Endothelial cell of umbilical vein (primary cell): ENCODE data around the gene IFI35. TPM values are rescaled to one million over a fixed set of nuclear protein-coding genes. Genes with fewer than 3 reads are reported as not detected.

ENCODE experiments used
- BruUV-seq: library from RNA; stranded (reverse); fragments of 400-500 nt; replicated peaks from 2 replicates; lab custom pipeline; 2021; lab: Mats Ljungman, UMichigan
- CTCF ChIA-PET: fragments of 300-600, 350-600 bp; sonication (Branson Sonifier 250); formaldehyde crosslinking; loops from one replicate; lab custom pipeline; 2021; ENCODE audit warnings: antibody characterized with exemption, inconsistent platforms; lab: Charles Lee
- POLR2A ChIA-PET: fragments of 300-600, 350-600 bp; sonication (Branson Sonifier 250); formaldehyde crosslinking; loops from one replicate; lab custom pipeline; 2021; ENCODE audit warnings: antibody characterized with exemption, inconsistent platforms; lab: Charles Lee
- DNase-seq: peaks from one replicate; pipeline ENCODE4 v3.0.0-alpha.2; 2011; ENCODE audit warnings: low read depth, low spot score
- FAIRE-seq: peaks from 2 replicates; lab custom pipeline; 2011; peaks lifted over from hg19 to GRCh38; lab: Jason Lieb, UNC
- H2AFZ ChIP-seq: 2 replicates; pipeline ENCODE4 v1.6.0; 2012; ENCODE audit warnings: low read depth, low read length, control low read depth, inconsistent platforms
- H3K27ac ChIP-seq: 2 replicates; pipeline ENCODE4 v1.5.1; 2011; ENCODE audit warnings: low read depth, mild to moderate bottlenecking, control low read depth, low read length, moderate library complexity; ENCODE audit not compliant: insufficient read depth
- H3K27me3 ChIP-seq, 2 experiments: 2 replicates each; pipeline versions ENCODE4 v1.6.0 to v1.6.1; 2011; ENCODE audit warnings: low read length in 2 of 2, mixed read lengths in 1 of 2; ENCODE audit not compliant: control insufficient read depth in 2 of 2, insufficient read depth in 2 of 2
- H3K36me3 ChIP-seq, 2 experiments: 2 replicates in 1 of 2; 3 replicates in 1 of 2; pipeline ENCODE4 v1.5.1; 2011; ENCODE audit warnings: low read length in 2 of 2, mild to moderate bottlenecking in 1 of 2, moderate library complexity in 1 of 2; ENCODE audit not compliant: control insufficient read depth in 2 of 2, insufficient read depth in 2 of 2; ENCODE audit errors: extremely low read depth in 1 of 2
- H3K4me1 ChIP-seq: 3 replicates; pipeline ENCODE4 v1.5.1; 2011; ENCODE audit warnings: mild to moderate bottlenecking, low read length; ENCODE audit not compliant: control insufficient read depth, insufficient read depth; ENCODE audit errors: extremely low read depth
- H3K4me2 ChIP-seq: 2 replicates; pipeline ENCODE4 v1.6.1; 2011; ENCODE audit warnings: low read length, control low read depth, mixed read lengths; ENCODE audit not compliant: insufficient read depth
- H3K4me3 ChIP-seq, 3 experiments: fragments of 200-600 bp in 1 of 3; sonication (generic), shearing (Covaris generic) in 1 of 3; replicated peaks in 1 of 3; 2 replicates each; pipeline ENCODE4 v1.5.1; 2011 to 2016; ENCODE audit warnings: control low read depth in 3 of 3, low read length in 3 of 3, mild to moderate bottlenecking in 2 of 3, inconsistent platforms in 1 of 3, low read depth in 1 of 3, moderate library complexity in 1 of 3; ENCODE audit not compliant: insufficient read depth in 1 of 3
- H3K79me2 ChIP-seq: 2 replicates; pipeline ENCODE4 v1.6.0; 2012; ENCODE audit warnings: low read length, inconsistent platforms; ENCODE audit not compliant: control insufficient read depth, insufficient read depth
- H3K9ac ChIP-seq: replicated peaks from 2 replicates; pipeline ENCODE3; 2011; ENCODE audit warnings: low read length, control low read depth; ENCODE audit not compliant: insufficient read depth; ENCODE audit errors: extremely low read depth
- H3K9me1 ChIP-seq: replicated peaks from 3 replicates; pipeline ENCODE4 v1.6.0; 2011; ENCODE audit warnings: mild to moderate bottlenecking, low read length; ENCODE audit not compliant: control insufficient read depth, insufficient read depth; ENCODE audit errors: extremely low read depth
- H3K9me3 ChIP-seq: replicated peaks from 2 replicates; pipeline ENCODE4 v1.5.1; 2012; ENCODE audit warnings: low read length, inconsistent platforms; ENCODE audit not compliant: control insufficient read depth, insufficient read depth
- H4K20me1 ChIP-seq: replicated peaks from 2 replicates; pipeline ENCODE3; 2011; ENCODE audit warnings: mild to moderate bottlenecking, low read length; ENCODE audit not compliant: control insufficient read depth, insufficient read depth; ENCODE audit errors: extremely low read depth
- CTCF ChIP-seq, 2 donors: IDR thresholded peaks; 1 replicate in 1 of 2; 2 replicates in 1 of 2; pipeline ENCODE4 v1.5.1; 2011; ENCODE audit warnings: low read length in 2 of 2, mild to moderate bottlenecking in 2 of 2, moderate library complexity in 2 of 2, control low read depth in 1 of 2, inconsistent platforms in 1 of 2, low read depth in 1 of 2; ENCODE audit not compliant: insufficient read depth in 1 of 2; ENCODE audit errors: extremely low read depth in 1 of 2
- EZH2 ChIP-seq: IDR thresholded peaks from 2 replicates; pipeline ENCODE4 v1.6.1; 2012; ENCODE audit warnings: borderline replicate concordance, low read depth, mild to moderate bottlenecking, moderate library complexity, low read length, inconsistent platforms; ENCODE audit not compliant: severe bottlenecking
- GATA2 ChIP-seq: IDR thresholded peaks from 2 replicates; pipeline ENCODE4 v1.7.0; 2011; ENCODE audit warnings: low read depth, mild to moderate bottlenecking, moderate library complexity, mixed read lengths, low read length; ENCODE audit not compliant: insufficient read length, insufficient read depth
- JUN ChIP-seq: IDR thresholded peaks from 2 replicates; pipeline ENCODE4 v1.6.1; 2011; ENCODE audit warnings: borderline replicate concordance, low read depth; ENCODE audit not compliant: insufficient read length, insufficient read depth
- MAX ChIP-seq: IDR thresholded peaks from 2 replicates; pipeline ENCODE4 v1.6.1; 2011; ENCODE audit not compliant: insufficient read depth, insufficient read length
- MYC ChIP-seq: IDR thresholded peaks from one replicate; pipeline ENCODE4 v1.6.1; 2011; ENCODE audit warnings: mild to moderate bottlenecking, low read depth, low read length
- POLR2A ChIP-seq: IDR thresholded peaks from 2 replicates; pipeline ENCODE4 v1.6.1; 2012; ENCODE audit warnings: low read depth, mild to moderate bottlenecking, control low read depth, low read length
- POLR2AphosphoS5 ChIP-seq: IDR thresholded peaks from 2 replicates; pipeline ENCODE4 v1.6.1; 2012; ENCODE audit warnings: low read depth, mild to moderate bottlenecking, control low read depth, low read length, moderate library complexity; ENCODE audit not compliant: insufficient read depth
- dilution Hi-C: fragments of 300-500 bp; cut with MboI; formaldehyde crosslinking; loops from one replicate; pipeline ENCODE4 v1.15.0; 2019; ENCODE audit warnings: low sequenced_read_pairs; ENCODE audit not compliant: extremely low pct_ligation_motif_present
- intact Hi-C: fragments of 100-400 bp; cut with micrococcal nuclease; formaldehyde crosslinking; loops from one replicate; pipeline ENCODE4 v1.10.0; 2022
- polyA plus RNA-seq, 4 experiments: library from polyadenylated mRNA; depleted of rRNA in 3 of 4; stranded (reverse) in 3 of 4; unstranded in 1 of 4; fragments of >200 nt; gene quantifications; 2 replicates each; pipeline versions ENCODE4 v1.2.1 to v1.2.3, GENCODE V29; 2011 to 2012; ENCODE audit warnings: missing spikeins in 1 of 4
- total RNA-seq: library from RNA; stranded (reverse); gene quantifications from 2 replicates; pipeline ENCODE4 v1.2.3, GENCODE V29; 2021

The IFI35 gene
- total and polyA plus RNA-seq, 2 donors (not counting 3 experiments of a cell fraction or from before 2014, with no cell fraction given), result 11.1 to 22.5 TPM

GRCh38 chr17:43042025-43042628 is 35.5 kb downstream of the IFI35 start:
- Histone ChIP-seq H3K4me1 (no peaks in the 10 kb centered on the region), H3K4me3 (no peak overlapping the region), H3K4me2 (no peak overlapping the region), H2AFZ (no peak overlapping the region), H3K27ac (no peak overlapping the region), H3K9ac (no peak overlapping the region), H3K36me3 (no peaks in the 10 kb centered on the region), H3K27me3 (no peaks in the 10 kb centered on the region), H3K79me2 (no peaks in the 10 kb centered on the region), H4K20me1 (no peaks in the 10 kb centered on the region), H3K9me3 (no peaks in the 10 kb centered on the region), H3K9me1 (no peaks in the 10 kb centered on the region)
- CTCF ChIA-PET, result interaction anchor here (0.9 kb wide), 1 partner anchor 14 kb away, joined by 3 read pairs; no protein-coding TSS in a partner anchor
- intact Hi-C loops (no loop called here), dilution Hi-C loops (no loop called here)
- no peak for TF ChIP-seq CTCF (IDR thresholded peaks at IDR 0.05; ENCODE audit: extremely low read depth in 1 of 2, insufficient read depth in 1 of 2, low read depth in 1 of 2, low read length in 2 of 2)
- no peak for TF ChIP-seq POLR2A
- TF ChIP-seq JUN, result no peak
- TF ChIP-seq MAX, result no peak
- no peak for TF ChIP-seq MYC
- FAIRE-seq, result no peak
- BruUV-seq, result no TSS peak
- DNase-seq, result no peak
- POLR2A ChIA-PET, result no interaction called here

- Histone ChIP-seq H3K27me3 (no peaks in the 10 kb centered on the region), H3K4me2 (no peak overlapping the region), H3K9me1 (no peaks in the 10 kb centered on the region), H3K36me3 (no peaks in the 10 kb centered on the region), H3K4me1 (no peaks in the 10 kb centered on the region), H3K4me3 (no peak overlapping the region), H3K9me3 (no peaks in the 10 kb centered on the region), H3K79me2 (no peaks in the 10 kb centered on the region), H2AFZ (no peak overlapping the region), H3K27ac (no peak overlapping the region), H4K20me1 (no peaks in the 10 kb centered on the region), H3K9ac (no peak overlapping the region)
- intact Hi-C loops, result no loop called here
- DNase-seq (no peak), FAIRE-seq (no peak)
- ChIA-PET POLR2A (no interaction called here), CTCF (interaction anchor here (1.0 kb wide), 1 partner anchor 12 kb away, joined by 3 read pairs; no protein-coding TSS in a partner anchor)
- TF ChIP-seq GATA2, result no peak
- no peak for TF ChIP-seq CTCF (IDR thresholded peaks at IDR 0.05; ENCODE audit: extremely low read depth in 1 of 2, insufficient read depth in 1 of 2, low read depth in 1 of 2, low read length in 2 of 2)
- TF ChIP-seq EZH2, result no peak
- TF ChIP-seq POLR2AphosphoS5, result no peak
- no peak for TF ChIP-seq MYC
- no TSS peak for BruUV-seq
- dilution Hi-C loops, result no loop called here
Observed at GRCh38 chr17:43043307-43043706, 36.7 kb downstream of the IFI35 start.
